COLO668 (cell line): ENCODE data around the gene PTPRO.

Experiments
- DNase-seq: peaks from one replicate; lab custom pipeline; 2025; ENCODE audit not compliant: unreplicated experiment; lab: John Stamatoyannopoulos, UW

Gene PTPRO

DNA sequence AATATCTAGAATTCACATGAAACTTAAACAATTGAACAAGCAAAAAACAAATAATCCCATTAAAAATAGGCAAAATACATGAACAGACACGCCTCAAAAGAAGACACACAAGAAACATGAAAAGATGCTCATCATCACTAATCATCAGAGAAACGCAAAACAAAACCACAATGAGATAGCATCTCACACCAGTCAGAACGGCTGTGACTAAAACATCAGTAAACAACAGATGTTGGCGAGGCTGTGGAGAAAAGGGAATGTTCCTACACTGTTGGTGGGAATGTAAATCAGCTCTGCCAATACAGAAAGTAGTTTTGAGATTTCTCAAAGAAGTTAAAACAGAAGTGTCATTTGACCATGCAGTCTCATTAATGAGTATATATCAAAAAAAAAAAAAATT lies 121.3 kb downstream of the PTPRO start:
- no peak for DNase-seq

DNA sequence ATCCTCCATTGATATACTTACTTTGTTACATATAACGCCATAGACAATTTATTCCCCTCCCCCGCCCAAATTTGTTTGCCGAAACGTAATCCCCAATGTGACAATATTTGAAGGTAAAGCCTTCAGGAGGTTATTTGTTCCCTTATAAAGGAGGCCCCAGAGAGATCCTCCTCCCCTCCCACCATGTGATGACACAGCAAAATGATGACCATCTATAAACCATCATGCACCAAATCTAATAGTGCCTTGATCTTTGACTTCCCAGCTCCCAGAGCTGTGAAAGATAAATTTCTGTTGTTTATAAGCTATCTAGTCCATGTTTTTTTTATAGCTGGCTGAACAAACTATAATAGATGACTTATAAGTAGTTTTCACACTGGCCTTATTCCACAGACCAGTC lies 122.2 kb downstream of the PTPRO start:
- DNase-seq = no peak

DNA sequence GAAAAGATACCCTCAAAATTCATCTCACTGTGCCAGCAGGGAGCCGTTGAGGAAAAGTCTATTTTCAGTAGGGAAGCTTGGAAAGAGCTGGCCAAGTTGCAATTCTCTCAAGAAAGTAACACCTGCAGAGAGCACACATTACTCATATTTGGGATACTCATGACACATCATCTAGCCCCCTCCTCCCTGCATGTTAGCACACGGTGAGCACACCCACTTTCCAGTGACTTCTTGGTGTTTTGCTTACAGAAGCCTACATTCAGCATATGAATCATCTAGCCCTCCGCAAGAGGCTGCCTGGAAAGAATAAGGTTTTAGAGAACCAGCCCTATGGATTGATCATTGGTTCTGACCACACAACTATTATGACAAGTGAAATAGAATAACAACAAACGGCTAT lies 124.5 kb downstream of the PTPRO start:
- DNase-seq = no peak

DNA sequence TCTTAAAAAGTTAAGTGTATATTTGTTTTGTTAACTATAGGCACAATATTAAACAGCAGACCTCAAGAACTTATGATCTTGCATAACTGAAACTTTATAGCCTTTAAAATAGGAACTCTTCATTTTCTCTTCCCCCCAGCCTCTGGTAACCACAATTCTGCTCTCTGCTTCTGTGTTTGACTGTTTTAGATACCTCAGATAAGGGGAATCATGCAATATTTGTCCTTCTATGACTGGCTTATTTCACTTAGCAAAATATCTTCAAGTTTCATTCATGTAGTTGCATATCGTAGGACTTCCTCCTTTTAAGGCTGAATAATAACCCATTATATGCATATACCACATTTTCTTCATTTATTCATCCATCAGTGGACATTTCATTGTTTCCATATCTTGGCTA lies 131.3 kb downstream of the PTPRO start:
- no peak for DNase-seq

DNA sequence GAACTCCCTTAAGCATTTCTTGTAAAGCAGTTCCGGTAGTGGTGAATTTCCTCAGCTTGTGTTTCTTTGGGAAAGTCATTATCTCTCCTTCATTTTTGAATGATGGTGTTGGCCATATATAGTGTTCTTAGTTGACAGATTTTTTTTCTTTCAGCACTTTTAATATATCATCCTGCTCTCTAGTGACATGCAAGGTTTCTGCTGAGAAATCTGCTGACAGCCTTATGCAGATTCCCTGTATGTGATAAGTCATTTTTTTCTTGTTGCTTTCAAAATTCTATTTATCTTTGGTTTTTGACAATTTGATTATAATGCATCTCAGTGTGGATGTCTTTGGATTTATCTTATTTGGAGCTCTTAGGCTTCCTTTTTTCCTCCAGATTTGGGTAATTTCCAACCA lies 135.7 kb downstream of the PTPRO start:
- DNase-seq = no peak

DNA sequence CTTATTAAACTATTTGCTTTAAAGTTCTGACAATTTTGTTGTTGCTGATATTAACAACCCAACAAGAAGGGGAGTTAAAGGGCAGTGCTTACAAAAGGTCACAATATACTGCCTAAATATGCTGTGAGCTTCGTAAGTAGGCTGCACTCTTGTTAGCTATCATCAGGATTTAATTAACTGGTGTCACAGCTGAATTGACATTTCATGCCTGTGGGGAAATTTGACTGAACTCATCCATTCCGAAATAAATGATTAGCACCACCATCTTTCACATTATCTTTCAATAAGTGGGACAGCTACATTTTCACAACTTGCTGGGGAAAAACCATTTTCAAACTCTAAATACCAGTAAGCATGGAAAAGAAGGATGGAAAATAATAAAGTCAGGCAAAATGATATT lies 146.6 kb downstream of the PTPRO start:
- DNase-seq = no peak

DNA sequence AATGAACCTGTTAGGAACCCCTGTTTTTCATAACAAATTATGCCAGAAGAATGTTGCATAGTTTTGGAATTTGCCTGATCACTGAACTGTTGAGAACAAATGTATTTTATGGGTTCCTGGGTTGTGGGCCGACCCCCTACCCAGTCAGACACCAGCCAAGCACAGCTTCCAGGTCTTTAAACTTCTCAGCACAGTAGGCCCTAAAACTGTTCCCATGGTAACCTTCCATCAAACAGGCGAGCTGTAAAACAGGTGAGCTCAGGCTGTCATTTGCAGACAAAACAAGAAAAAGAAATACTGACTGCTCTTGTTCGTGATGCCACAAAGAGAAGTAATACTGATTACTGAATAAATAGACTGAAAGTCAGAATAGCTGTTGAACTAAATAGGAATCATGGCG lies 147.0 kb downstream of the PTPRO start:
- no peak for DNase-seq

DNA sequence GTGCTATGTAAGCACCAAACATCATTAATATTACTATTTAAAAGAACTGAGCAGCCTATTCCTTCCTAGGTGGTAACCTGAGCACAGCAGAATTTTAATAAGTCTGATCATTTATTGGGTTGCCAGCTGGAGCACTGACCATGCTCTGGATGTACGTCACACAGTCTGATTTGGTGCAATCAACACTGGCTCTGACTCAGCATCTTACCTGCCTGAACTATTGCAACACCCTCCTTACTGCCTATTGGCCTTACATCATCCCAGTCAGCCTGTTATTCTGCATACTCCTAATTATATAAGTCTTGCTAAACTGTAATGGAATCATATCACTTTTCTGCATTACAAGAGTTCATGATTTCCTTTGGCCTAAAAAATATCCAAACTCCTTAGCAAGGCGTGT lies 149.7 kb downstream of the PTPRO start:
- DNase-seq = no peak

DNA sequence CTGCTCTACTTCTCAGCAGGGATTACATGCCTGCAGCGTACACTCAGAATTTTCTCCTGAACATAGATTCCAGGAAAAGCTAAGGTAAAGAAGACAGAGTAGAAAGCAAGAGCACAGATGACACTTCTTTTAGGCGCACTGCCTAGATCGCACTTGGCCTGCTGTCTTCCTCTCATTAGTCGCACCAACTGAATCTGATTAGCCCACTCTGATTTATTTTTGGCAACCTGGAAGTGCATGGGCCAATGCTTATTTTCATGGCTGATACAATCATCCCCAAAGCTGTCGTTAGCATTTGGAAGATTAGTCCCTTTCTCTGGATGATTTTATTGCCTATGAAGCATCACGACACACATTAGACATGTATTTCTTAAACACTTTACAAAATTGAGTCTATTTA lies 152.5 kb downstream of the PTPRO start:
- no peak for DNase-seq

DNA sequence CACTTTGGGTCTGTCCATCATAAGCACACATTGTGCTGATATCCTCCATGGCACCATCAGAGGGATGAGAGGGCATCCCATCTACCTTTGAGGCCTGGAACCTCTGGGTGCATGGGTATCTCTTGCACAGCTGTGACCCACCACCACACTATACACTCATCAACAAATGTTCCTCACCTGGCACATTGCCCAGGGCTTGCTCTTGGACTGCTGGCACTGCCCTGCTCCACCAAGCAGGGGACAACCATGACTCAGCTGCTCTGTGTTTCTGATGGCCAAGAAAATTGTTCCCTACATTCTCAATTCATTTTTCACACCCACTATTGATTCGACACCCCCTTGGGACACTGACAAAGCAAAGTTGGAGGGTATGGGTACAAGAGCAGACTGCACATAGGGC lies 155.5 kb downstream of the PTPRO start:
- peak; percentile 0 for DNase-seq

DNA sequence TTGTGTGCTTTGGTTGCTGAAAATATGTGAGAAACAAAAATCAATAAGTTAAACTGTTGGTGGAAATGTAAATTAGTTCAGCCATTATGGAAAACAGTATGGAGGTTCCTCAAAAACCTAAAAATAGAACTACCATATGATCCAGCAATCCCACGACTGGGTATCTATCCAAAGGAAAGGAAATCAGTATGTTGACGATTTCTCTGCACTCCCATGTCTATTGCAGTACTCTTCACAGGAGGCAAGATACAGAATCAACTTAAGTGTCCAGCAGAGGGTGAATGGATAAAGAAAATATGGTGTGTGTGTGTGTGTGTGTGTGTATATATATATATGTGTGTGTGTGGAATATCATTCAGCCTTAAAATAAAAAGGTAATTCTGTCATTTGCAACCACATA lies 159.5 kb downstream of the PTPRO start:
- DNase-seq = no peak

DNA sequence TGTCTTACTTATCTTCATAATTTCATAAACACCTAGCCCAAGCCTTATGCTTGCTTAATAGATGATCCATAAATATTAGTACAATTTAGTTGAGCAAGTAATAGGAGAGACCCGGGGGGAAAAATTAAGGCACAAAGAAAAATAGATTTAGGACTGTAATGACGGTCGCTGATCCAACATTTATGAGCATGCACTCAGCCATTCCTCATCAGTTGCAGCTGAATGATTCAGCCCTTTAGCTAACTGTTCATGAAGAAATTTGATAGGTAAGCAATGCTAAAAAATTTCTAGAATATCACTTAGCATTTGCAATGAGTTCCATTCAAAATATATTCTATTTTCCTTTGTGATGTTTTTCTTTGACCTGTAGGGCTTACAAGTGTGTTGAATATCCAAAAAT lies 163.2 kb downstream of the PTPRO start:
- no peak for DNase-seq

DNA sequence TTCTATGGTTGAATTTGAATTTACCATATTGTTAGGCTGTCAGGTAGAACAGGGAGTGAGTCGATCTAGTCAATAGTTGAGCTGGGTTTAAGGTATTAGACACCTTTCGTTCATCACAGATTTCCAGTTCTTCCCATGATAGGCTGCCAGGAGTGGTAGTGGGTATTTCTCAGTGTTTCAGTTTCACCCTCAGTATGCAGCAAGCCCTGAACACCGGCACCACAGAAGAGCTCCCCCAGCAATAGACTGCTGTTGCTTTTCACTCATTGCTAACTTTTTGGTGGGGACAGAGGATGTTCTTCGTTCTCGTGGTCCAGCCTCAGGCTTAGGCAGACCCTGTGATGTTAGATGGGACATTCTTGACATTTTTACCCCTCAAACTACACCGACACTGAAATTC lies 164.6 kb downstream of the PTPRO start:
- DNase-seq = no peak

DNA sequence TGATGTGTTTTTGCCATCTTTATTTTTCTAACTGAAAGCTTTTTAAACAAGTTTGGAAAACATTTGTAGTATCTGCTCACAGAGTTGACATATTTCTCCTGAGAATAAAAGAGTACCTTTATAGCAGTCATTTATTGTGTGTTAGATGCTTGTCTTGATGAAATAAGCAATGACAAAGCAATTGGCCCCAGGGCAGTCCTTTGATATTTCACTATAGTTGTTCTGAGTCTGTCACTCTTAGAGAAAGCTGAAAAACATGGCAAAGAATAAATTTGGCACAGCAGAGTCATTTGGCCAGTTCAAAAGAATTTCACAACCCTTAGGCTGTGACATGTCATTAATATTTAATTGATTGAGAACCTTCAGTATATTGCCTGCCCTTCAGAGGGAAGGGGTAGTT lies 166.2 kb downstream of the PTPRO start:
- DNase-seq = no peak

DNA sequence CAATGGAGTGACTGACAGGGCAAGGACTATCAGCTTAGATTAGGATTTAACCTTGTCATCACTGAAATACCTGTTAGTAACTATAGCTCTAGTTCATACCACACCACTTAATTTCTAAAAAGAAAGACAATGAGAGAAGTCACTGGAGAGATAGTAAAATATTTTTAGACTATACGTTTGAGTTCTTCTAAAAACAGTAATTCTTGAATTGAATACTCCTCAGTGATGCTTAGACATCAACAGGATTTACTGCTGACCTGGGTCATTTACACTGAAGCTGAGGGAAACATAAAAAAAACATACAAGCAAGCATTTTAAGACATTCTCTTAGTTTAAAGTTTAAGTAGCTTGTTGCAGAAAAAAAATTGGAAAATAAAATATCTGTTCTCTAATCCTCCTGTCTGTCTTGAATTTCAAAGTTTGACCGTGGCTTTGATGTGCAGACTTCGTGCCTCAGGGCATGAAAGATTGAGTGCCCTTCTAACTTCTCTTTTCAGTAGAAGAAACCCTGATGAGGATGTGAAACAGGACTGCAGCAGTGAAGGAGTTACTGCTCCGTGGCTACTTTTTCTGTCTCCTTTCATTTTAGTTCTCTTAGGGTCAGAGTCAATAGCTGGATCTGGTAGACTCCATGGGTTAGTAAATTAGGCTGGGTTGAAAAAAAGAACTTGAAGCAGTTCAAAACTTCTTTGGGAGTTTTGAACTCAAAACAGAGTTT lies 172.2 kb downstream of the PTPRO start:
- no peak for DNase-seq

DNA sequence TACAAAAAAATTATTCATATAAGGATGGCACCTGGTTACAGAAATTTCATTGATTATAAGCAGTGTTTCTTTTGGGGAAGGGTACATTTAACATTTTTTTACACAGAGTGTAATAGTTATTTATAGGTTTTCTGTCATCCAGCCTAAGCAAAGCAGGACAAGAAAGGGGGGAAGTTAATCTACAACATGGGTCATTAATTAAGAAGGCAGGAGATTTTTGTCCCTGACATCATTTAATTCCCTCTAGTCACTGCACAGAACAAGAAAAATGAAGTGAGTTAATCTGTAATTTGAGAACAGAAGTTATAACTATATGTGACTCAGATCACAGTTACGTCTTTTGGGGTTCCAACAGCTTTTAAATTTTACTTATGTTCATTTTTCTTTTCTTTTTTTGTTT lies 173.4 kb downstream of the PTPRO start:
- no peak for DNase-seq

DNA sequence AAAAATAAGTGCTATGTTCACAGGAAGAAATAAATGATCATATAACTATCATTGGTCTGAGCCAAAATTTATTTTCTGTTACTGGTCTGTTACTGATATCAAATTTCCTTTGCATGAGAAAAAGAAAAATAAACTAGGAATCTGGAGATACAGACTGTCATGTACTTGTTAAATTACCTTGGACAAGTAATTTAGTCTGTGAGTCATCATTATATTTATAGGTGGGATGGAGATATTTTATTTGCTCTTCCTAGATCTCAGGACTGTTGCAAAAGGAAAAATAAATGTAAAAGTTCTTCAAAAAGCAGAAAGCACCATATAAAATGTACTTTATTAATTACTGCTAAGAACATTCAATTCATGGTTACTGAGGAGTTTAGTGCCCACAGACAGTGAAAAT lies 174.4 kb downstream of the PTPRO start:
- no peak for DNase-seq

DNA sequence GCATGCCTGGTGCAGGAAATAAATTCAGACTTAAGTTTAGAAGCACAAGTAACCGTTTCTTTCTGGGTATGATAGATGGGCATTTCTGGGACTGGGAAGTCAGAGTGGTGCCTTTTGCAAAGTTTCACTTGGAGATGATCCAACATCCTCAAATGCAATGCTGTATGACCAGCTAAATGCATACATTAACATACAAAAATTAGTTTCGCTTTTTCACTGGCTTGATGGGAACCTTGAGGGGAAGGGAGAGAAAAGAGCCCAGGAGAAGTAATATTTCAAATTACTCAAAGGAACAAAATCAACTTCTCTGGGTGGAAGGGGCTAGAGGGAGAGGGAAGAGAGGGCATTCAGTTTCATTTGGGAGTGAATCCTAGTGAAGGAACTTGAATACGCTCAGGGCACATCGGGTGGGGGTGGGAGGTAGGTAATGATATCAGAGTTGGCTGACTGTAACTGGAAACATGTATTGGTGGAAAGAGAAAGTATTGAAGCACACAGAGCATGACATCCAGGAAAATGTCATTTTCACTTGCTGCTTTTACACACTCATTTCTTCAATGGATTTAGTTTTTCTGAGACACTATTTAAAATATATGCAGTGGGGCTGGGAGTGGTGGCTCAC lies 175.5 kb downstream of the PTPRO start:
- no peak for DNase-seq

DNA sequence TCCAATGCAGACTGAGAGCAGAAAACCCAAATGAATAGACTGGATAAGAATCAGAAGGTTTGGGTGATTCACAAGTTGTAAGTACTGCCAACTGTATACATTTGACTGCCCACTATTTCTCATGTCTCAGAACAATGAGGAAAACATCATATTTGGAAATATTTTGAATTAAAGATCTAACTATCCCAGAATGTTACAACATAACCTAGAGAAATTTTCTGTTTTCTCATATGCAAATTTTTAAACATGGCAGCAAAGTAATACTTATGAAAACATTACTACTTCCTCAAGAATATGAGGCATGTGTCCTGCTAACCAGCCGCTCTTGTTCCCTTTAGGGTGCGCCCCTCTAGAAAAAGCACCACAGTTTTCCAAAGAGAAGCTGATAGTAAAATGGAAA lies 179.9 kb downstream of the PTPRO start:
- no peak for DNase-seq

DNA sequence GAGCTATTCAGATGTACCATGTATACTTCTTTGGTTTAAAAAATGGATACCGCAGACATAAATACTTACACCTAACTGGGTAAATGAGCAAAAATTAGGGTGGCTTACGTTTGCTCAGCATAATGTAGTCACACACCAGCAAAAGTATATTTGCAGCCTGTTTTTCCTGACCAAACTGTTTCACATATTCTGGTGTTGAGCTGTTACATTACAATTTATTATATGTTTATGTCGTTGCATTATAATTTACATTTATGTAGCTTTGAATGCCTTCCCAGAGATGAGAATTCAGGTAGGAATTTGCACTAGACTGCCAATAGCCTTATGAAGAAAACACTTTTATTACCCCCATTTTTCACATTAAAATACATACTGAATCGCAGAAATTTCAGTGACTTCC lies 183.3 kb downstream of the PTPRO start:
- DNase-seq = no peak

DNA sequence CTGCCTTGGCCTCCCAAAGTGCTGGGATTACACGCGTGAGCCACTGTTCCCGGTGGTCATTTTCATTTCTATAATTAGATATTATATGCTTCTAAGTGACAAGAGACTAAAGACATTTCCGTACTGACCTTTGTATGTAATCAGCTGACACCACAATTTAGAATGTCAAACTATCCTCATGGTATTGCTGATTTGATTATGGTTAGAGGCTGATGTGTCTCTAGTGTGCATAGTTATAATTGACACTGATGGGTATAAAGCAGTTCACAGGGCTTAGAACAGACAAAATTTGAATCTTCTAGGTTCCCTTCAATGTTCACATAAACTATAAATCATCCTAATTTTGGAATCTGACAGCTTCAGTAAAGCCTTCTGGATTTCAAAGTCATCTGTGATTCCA lies 192.7 kb downstream of the PTPRO start:
- no peak for DNase-seq

DNA sequence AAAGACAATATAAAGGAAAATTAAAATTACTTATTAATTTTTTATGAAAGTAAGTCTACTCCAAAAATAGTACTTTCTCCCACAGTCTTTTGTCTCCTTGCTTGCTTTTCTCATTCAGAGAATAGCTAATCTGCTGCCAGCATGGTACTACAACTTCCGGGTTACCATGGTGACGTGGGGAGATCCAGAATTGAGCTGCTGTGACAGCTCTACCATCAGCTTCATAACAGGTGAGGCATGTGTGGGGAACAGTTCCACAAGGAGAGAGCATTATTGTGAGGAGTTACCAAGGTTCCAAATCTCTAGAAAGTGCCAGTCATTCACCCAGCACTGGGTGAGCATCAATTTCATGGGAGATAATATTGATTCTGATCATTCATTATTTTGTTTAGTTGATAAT lies 197.8 kb downstream of the PTPRO start:
- DNase-seq = no peak

DNA sequence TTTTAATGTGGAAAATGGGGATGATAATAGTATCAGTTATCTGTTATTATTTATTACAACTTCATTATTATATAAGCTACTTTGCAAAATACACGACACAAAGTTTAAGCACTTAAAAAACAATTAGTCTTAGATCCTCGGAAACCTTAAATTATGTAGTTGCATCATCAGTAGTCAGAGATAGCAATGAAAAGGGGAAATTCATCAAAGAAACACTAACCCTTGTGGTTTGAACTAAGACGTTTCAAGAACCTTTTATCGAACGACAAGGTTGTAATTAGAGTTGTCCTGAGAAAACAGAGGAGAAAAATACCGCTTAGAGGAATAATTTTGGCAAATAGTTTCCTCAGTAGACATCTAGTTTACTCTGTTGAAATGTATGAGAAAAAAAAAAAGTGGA lies 198.5 kb downstream of the PTPRO start:
- DNase-seq = no peak
